ENCODE results near the gene OPA3.

Gene OPA3

DNA sequence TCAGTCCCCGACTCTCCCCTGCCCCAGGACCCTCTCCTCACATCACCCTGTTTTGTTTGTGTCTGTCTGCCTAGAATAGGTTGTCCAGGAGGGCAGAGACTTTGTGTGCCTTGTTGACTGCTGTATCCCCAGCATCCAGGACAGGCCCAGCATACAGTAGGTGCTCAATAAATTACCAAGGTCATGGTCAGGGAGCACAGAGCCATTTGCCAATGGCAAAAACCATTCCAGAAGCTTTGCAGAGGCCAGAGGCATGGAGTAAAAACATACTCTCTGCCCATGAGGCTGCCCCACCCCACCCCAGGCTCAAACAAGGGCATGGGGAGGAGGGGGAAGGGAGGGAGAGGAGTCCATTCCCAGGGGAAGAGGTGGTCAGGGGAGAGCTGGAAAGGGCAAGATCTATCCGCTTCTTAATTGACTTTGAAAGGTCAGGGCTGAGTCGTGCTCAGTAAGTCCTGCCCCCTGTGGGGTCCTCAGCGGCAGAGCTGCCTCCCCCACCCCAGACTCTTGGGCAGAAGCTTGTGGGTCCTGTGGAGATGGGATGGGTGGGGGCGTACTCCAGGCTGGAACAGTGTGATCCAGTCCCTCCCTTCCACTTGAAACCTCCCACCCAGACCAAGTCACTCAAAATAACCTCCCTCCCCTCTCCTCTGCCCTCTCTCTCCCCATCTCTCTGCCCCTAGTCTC is 13.0 kb upstream of the OPA3 start:
- DNase-seq = no peak

DNA sequence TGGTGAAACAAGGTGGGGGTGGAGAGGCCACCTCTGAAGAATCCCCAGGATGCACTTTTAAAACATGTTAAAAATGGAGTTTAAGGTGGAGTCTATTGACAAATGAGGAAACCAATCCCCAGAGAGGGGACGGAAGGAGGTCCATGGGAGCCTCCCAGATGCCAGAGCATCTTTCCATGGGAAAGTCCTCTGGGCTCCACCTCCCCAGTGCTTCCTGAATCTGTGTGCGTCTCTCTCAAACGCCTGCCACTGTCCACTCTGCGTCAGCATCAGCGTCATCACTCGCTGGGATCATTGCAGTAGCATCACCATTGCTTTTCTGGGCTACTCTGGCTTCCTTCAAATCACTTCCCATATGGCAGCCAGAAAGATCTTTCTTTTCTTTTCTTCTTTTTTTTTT is 11.2 kb upstream of the OPA3 start:
- no peak for DNase-seq

DNA sequence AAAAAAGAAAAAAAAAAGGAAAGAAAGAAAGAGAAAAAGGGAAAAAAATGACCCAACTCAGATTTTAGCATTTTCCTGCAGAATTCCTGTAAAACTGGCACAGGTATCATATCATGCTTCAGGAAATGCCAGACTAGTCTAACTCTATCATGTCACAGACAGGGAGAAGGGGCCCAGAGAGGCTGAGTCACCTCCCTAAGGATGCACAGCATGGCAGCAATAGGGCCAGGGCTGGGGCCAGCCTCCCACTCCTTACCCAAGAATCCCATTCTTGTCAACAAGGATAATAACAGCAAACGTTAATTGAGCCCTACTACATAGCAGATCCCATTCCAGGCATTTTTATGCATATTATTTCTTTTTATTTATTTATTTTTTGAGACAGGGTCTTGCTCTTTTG is 8.9 kb upstream of the OPA3 start:
- no peak for DNase-seq

DNA sequence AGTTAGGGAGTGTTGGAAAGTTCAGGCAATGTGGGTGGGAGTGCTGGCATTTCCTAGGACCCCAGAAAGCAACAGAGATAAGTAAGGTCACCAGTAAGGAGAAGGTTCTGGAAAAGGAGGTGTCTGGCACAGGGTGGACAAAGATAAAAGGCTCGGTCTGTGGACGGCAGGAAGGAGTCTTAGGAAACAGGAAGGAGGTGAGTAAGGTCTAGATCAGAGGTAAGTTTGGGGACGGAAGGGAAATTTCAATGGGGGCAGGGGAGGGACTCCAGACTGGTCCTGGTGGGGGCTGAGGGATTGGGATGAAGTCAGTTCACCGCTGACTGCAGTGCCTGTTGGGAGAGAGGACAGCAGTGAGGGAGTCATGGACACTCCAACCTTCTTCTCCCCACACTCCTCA is 7.8 kb upstream of the OPA3 start:
- DNase-seq = no peak

DNA sequence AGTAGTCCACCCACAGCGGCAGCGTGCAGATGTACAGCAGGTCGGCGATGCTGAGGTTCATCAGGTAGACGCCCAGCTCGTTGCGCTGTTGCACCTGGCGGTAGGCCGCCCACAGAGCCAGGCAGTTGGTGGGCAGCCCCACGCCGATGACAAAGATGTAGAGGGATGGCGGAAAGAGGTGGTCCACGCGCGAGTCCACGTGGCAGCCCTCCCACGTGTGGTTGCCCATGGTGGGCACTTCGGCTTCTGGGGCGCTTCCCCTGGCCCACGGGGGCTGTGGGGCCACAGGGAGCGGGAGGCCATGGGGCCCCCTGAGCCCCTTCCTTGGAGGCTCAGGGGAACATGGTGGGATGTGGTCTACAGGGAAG is 7.0 kb upstream of the OPA3 start:
- DNase-seq = no peak

DNA sequence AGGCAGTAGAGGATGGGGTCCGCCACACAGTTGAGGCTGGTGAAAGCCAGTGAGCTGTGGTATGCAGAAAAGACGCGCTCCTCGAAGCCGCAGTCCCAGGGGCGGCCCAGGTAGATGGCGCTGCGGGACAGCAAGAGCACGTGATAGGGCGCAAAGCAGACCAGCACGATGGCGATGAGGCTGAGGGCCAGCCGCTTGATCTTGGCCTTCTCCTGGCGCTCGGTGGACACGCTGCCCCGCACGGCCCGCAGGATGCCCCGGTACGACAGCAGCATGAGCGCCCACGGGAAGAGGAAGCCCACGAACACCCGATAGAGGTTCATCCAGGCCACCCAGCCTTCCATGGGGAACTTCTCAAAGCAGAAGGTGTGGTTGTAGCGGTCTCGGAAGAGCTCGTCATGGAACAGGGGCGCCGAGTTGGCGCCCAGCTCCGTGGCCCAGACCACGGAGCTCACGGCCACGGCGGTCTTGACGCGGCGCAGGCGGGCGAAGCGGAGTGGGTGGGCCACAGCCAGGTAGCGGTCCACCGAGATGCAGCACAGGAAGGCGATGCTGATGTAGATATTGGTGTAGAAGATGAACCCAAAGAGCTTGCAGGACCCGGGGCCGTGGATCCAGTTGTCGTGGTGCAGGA is 6.5 kb upstream of the OPA3 start:
- peak; percentile 47 for DNase-seq

DNA sequence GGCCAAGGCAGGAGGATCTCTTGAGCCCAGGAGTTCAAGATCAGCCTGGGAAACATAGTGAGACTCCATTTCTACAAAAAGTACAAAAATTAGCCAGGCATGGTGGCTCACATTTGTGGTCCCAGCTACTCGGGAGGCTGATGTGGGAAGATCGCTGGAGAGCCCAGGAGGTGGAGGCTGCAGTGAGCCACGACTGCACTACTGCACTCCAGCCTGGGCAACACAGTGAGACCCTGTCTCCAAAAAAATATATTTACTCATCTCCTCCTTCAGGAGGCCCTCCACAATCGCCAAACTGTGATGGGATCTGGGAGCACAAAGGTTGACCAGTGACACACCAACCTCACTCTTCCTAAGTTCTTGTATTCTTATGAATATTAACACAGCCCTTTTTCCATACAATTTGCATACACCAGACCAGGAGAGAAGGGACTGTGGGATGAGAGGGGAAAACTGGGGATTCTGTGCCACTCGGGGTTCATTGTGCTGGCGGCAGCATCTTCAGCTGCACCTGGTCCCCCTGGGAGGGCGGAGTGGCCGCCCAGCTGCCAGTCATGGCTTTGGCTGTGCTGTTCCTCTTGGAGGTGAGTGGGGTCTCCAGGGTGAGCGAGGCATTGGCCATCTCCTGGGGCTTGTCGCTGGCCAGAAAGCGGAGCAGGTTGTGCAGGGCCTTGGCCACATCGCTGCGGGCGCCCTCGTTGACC is 5.8 kb upstream of the OPA3 start:
- no peak for DNase-seq

DNA sequence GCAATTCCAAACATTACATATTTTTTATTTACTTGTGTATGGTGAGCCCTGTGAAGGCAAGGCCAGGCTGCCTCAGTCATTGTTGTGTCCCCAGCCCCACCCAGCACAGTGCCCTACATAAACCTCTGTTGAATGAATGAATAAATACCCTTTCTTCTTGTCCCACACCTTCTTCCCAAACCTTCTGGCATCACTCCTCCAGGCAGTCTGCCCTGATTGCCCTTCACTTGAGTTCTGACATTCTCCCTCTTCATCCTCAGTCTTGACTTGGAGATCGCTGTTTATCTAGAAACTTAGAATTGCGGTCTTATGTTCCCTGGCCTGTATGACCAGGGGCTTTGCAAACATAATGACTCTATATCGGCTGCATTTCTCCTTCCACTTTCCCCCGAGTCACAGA is 5.2 kb upstream of the OPA3 start:
- DNase-seq = no peak

DNA sequence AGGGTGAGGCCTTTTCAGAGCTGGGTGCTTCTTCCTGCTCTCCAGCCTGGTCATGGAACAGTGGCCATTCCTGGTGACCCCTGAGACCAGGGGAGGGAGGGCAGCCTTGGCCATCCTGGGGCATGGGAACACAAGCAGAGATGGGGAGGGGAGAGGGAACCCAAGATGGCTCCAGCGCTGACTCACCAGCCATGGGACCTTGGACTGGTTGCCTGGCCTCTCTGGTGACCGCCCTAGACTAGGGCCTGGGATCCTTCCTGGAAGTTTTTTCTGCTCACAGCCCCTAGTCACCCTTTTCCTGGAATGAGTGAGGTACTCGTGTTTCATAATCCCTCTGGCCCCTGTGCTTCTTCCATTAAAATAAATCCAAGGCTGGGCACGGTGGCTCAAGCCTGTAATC is 3.3 kb upstream of the OPA3 start:
- no peak for DNase-seq

DNA sequence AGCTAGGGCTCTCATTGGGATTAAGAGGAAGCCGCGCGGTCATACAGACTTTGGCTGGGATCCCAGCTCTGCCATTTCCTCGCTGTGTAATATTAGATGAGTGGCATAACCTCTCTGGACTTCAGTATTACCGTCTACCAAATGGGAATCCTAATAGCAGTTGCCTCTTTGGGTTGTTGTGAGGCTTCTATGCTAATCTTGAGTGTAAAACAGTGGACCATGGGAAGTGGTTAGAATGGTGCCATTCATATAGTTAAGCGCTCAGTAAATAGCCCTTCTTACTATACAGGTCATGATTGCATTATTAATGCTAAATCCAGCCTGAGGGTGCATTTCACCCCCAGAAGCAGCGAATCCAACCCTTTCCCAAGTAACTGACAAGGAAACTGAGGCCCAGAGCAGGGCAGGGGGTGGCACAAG is 566 bp upstream of the OPA3 start:
- DNase-seq = no peak

DNA sequence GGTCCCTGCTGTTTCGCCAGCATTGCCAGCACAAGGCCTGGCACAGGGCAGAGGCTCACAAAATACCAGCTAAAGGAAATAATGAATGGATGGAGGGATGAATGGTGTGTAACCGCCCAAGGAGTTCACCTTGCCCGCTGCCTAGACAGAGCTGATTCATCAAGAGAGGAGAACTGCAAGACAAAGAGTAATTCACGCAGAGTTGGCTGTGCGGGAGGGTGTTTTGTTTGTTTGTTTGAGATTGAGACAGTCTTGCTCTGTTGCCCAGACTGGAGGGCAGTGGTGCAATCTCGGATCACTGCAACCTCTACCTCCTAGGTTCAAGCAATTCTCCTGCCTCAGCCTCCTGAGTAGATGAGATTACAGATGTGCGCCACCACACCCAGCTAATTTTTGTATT is 3.0 kb downstream of the OPA3 start:
- no peak for DNase-seq

DNA sequence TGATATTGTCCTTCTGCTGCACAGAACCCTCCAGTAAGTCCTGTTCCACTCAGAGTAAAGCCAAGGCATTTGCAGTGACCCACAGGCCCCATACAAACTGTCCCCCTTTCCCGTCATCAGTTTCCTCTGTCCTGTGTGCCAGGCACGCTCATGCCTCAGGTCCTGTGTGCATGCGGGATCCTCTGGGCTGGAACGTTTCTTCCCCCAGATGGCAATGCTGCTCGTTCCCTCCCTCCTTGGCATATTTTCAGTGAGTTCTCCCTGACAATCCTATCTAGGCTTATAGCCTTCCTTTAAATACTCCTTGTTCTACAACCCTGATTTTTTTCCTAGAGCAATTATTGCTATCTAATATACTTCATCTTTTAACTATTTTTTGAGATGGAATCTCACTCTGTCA is 5.7 kb downstream of the OPA3 start:
- DNase-seq = no peak

DNA sequence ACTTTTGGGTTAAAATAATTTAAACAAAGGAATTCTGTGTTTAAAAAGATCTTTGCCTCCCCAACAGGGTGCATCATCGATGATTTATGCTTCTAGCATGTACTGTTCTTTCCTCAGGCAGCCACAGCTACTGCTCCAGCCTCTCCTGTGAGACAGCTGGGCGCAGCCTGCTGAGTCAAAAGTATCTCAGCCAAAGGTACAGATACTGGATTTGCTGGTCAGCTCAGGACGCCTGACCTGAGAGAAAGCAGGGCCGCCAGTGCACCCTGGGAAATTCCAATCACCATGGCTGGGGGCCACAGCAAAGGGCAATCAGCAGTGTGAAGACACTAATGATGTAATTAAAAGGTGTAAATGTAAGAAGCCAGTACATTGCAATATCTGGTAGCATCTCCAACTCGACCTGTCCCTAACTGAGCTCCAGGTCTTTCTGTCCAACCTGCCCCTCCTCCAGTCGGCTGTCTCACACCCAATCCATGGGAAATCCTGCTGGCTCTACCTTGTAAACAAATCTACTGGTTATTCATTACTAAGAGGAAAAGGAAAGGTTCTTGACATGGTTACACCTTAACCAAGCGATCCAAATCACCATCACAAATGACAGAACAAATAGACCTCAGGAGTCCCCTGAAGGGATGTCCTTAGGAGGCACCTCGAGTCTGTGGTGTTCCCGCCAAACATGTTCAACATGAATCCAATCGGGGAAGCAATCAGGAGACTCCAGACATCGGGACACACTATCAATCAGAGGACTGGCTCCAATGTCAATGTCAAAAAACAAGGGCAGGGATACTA is 7.3 kb downstream of the OPA3 start:
- no peak for DNase-seq

DNA sequence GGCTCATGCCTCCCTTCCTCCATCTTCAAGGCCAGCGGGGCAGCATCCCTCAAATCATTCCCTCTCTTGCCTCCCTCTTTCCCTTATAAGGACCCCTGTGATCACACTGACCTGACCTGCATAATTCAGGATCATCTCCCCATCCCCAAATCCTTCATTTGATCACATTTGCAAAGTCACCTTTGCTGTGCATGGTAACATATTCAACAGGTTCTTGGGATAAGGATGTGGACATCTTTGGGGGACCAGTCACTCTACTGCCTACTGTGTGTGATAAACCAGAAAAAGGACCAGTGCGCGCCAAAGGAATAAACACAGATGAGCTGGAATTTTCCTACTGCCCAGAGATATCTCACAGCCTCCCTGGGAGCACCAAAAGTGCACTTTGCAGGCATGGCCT is 7.9 kb downstream of the OPA3 start:
- DNase-seq = no peak

DNA sequence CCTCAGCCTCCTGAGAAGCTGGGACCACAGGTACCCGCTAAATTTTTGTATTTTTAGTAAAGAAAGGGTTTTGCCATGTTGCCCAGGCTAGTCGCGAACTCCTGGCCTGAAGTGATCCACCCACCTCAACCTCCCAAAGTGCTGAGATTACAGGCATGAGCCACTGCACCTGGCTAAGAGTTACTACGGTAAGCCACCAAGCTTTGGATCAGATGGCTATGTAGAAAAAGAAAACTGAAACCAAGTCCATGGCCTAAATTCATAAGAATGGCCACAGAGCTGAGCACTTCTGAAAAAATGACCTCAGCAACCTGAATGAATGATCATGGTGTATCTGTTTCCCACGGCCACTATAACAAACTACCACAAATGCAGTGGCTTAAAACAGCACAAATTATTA is 9.4 kb downstream of the OPA3 start:
- no peak for DNase-seq

DNA sequence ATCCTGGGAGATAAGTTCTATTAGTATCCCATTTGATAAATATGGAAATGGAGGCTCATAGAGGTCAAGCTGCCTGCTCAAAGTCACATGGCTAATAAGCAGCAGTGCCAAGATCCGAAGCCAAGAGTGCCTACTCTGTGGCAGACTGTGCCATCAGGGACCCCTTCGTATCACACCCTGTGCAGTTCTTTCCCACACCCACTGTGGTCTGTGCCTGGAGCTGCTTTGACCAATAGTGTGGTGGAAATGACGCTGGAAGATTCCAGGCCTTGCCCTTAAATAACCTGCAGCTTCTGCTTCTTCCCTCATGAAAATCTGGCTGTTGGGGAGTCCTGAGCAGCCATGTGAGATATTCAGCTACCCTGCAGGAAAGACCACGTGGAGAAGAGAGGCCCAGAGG is 10.1 kb downstream of the OPA3 start:
- DNase-seq = no peak

DNA sequence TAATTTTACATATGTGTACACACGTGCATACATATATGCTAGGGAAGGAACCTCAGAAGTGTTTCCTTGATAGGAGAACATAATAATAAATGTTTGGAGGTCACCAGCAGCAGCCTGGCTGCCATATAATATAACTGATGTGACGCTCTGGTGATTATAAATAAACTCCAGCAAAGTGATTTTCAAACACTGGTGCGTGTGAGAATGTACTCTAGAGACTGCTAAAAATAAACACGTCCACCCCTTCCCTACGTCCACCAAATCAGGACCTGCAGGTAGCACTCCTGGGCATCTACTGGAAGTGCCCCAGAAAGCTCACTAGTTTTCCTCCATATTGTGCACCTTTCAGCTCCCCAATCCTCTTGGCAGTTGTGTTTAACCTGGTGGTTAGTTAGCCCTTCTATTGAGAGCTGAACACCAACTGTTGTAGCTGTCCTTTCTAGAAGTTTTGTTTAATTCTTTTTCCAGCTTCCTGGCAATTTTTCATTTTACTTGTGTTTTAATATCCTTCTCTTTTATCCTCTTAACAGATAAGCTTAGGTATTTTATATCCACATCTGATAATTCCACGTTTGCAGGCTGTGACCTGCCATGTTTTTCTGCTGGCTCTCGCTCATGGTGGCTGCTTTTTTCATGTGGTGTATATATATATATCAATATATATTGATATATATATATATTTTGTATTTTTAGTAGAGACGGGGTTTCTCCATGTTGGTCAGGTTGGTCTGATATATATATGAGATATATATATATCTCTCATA is 13.0 kb downstream of the OPA3 start:
- no peak for DNase-seq

DNA sequence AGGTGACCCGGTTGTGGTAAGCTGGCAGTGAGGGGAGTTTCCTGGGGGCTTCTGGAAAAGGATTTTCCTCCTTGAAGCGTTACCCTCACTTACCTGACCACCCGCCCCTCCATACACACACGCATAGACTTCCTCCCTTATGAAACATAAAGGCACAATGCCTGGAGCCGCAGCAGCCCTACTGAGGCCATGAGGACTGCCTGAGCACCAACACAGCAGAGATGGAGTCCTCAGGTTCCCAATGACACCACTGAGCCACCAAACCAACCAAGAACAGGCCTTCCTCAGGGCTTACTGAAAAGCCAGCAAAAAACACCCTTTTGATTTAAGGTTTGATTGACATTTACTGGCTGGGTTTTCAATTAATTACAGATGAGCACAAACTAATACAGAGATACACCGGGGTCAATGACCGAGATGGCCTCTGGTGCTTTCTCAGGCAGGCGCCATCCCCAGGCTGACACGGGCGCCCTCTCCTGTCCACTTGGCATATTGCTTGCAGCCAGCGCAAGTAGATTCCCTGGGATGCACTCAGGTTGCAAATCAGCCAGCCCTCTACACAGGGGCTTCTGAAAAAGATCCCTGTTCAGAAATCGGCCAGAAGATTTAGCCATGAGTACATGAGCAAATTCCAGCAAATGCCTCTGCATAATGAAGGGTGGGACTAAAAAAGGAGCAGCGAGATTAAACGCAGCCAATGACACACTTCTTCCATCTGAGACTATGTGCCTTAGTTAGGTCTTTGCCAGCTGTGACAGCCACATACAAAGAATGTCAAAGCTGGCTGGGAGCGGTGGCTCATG is 14.8 kb downstream of the OPA3 start:
- no peak for DNase-seq

DNA sequence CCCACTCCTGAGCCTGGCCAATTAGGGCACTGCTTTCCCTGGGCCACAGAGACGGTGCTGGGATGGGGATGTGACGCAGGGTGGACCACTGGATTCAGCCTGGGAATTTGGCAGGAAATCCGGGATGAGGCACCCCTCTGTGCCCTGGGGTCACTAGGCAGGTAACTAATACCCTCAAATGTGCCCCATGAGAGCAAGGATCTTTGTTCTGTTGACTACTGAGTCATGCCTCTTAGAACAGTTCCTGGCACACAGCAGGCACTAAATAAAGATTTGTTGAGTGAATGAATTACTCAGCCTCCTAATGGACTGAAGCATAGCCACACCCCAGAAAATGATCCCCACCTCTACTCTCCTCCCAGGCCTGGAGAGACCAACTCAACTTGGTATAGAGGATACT is 15.9 kb downstream of the OPA3 start:
- DNase-seq = no peak

DNA sequence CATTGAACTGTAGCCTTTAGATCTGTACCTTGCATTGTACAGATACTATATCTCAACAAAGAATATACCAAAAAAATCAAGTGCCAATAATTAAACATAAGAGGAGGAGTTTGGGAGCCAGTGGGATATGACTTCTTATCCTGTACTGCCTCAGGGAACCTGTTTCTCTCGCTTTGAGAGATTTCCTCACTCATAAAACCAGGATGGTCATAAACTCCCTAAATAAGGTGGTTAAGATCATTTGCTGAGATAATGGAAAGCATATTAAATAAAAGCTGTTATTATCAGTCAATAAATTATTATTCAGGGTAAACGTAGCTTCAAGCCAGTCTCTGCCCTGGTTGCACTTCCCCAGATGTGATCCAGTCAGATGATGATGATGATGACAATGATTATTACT is 17.0 kb downstream of the OPA3 start:
- DNase-seq = no peak

DNA sequence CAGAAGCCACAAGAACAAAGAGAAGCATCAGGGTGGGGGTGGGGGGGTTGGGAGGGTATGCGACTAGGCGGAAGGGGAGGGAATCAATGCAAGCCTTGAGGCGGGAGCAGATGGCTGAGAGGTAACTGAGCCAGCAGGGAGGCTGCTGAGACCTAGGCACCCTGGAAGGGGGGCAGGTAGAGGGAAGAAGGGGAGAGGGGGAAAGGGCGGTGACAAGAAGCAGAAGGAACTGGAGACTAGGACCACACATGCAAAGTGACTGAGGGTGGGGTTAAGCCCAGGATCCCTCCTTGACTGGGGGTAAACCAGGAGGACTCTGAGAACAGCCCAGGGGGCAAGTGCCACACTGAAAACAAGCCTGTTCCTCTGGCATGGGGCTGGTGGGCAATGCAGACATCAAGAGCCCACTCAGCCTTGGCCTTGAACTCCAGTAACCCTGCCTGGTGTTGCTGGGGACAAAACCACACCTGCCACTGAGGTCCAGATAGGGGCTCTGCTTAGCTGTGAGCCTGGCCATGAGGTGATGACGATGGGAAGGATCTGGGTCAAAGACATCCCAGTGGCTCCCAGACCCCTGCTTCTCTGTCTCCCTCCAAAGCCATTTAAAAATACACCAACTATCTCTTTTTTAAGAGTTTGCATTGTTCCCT is 20.3 kb downstream of the OPA3 start:
- no peak for DNase-seq

DNA sequence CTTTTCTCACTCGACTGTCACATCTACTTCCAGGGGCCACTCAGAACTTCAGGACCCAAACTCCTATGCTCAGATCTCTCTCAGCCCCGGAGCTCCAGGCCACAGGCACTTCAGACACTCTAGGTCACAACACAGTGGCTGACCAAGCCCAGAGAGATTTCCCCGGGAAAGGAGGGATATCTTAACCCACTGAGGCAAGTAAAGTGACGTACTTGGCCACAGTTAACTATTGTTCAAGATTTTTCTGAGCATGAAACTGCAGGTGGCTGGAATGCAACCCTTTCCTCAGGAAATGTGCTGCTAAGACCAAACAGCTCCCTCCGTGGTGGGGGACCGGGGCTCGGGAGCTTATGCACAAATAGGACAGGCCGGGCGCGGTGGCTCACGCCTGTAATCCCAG is 23.9 kb downstream of the OPA3 start:
- no peak for DNase-seq

Measured in DMS153 (cell line).